ENCODE data around the gene PSMA5.

Gene PSMA5

GRCh38 chr1:109433322-109433721, 7.1 kb upstream of the PSMA5 start:
- Histone ChIP-seq H2AFZ (ENCODE audit: low read depth, low read length) (peak overlapping the region; percentile 53), H2AK5ac (ENCODE audit: low read length, severe bottlenecking) (no peak overlapping the region), H2BK12ac (ENCODE audit: low read length in 2 of 2) (no peak overlapping the region), H3K23ac (ENCODE audit: low read length in 2 of 2) (no peak overlapping the region), H3K79me1 (replicated peaks; ENCODE audit: low read length, poor library complexity, severe bottlenecking) (no peaks in the 10 kb centered on the region), H3K14ac (ENCODE audit: low read length in 2 of 2) (no peak overlapping the region), H3K36me3 (ENCODE audit: control insufficient read depth in 1 of 2, insufficient read depth in 2 of 2, low read depth in 1 of 2, low read length in 2 of 2) (no peaks in the 10 kb centered on the region), H3K4me1 (ENCODE audit: control insufficient read depth, insufficient read depth, low read depth, low read length) (peaks cover under 1% of the 10 kb centered on the region), H4K91ac (ENCODE audit: low read length) (no peak overlapping the region), H2BK15ac (ENCODE audit: low read depth, poor library complexity, severe bottlenecking) (no peak overlapping the region), H4K8ac (ENCODE audit: low read length) (no peak overlapping the region), H3K9me3 (ENCODE audit: control insufficient read depth, low read length) (no peaks in the 10 kb centered on the region), H2BK120ac (ENCODE audit: low read depth, low read length) (no peak overlapping the region), H3K4me3 (ENCODE audit: insufficient read depth in 1 of 2, low read depth in 1 of 2, low read length in 2 of 2) (no peak overlapping the region), H3K27me3 (ENCODE audit: control insufficient read depth in 1 of 2, insufficient read depth in 1 of 2, low read length in 2 of 2) (peaks cover 0 to 4% of the 10 kb centered on the region in 2 experiments), H3K18ac (ENCODE audit: low read depth in 1 of 2, low read length in 2 of 2) (no peak overlapping the region), H3K27ac (ENCODE audit: low read length, poor library complexity, severe bottlenecking) (no peak overlapping the region), H3K9ac (ENCODE audit: low read length) (peak overlapping the region; percentile 65), H2BK5ac (ENCODE audit: low read depth, low read length, poor library complexity, severe bottlenecking) (no peak overlapping the region), H3K4ac (ENCODE audit: low read depth in 1 of 2, low read length in 2 of 2) (no peak overlapping the region), H3K4me2 (ENCODE audit: low read length, poor library complexity, severe bottlenecking) (no peak overlapping the region)
- WGBS: 100% methylated on average over 1 of the region's 1 CpG
- no peak for DNase-seq

- Histone ChIP-seq H2BK15ac (ENCODE audit: low read depth, poor library complexity, severe bottlenecking) (no peak overlapping the region), H3K18ac (ENCODE audit: low read depth in 1 of 2, low read length in 2 of 2) (no peak overlapping the region), H2BK120ac (ENCODE audit: low read depth, low read length) (no peak overlapping the region), H3K4me3 (ENCODE audit: insufficient read depth in 1 of 2, low read depth in 1 of 2, low read length in 2 of 2) (no peak overlapping the region), H3K9ac (ENCODE audit: low read length) (peak overlapping the region; percentile 65), H2BK5ac (ENCODE audit: low read depth, low read length, poor library complexity, severe bottlenecking) (no peak overlapping the region), H2AK5ac (ENCODE audit: low read length, severe bottlenecking) (no peak overlapping the region), H3K4ac (ENCODE audit: low read depth in 1 of 2, low read length in 2 of 2) (no peak overlapping the region), H3K9me3 (ENCODE audit: control insufficient read depth, low read length) (no peaks in the 10 kb centered on the region), H3K27ac (ENCODE audit: low read length, poor library complexity, severe bottlenecking) (no peak overlapping the region), H4K91ac (ENCODE audit: low read length) (no peak overlapping the region), H3K27me3 (ENCODE audit: control insufficient read depth in 1 of 2, insufficient read depth in 1 of 2, low read length in 2 of 2) (peaks cover 0 to 4% of the 10 kb centered on the region in 2 experiments), H3K14ac (ENCODE audit: low read length in 2 of 2) (no peak overlapping the region), H3K4me1 (ENCODE audit: control insufficient read depth, insufficient read depth, low read depth, low read length) (no peaks in the 10 kb centered on the region), H2AFZ (ENCODE audit: low read depth, low read length) (no peak overlapping the region), H3K36me3 (ENCODE audit: control insufficient read depth in 1 of 2, insufficient read depth in 2 of 2, low read depth in 1 of 2, low read length in 2 of 2) (no peaks in the 10 kb centered on the region), H3K79me1 (replicated peaks; ENCODE audit: low read length, poor library complexity, severe bottlenecking) (no peaks in the 10 kb centered on the region), H3K4me2 (ENCODE audit: low read length, poor library complexity, severe bottlenecking) (no peak overlapping the region), H3K23ac (ENCODE audit: low read length in 2 of 2) (no peak overlapping the region), H4K8ac (ENCODE audit: low read length) (no peak overlapping the region), H2BK12ac (ENCODE audit: low read length in 2 of 2) (no peak overlapping the region)
- DNase-seq: no peak
Measured at GRCh38 chr1:109432336-109432735, 6.1 kb upstream of the PSMA5 start.

- Histone ChIP-seq H2AFZ (ENCODE audit: low read depth, low read length) (no peak overlapping the region), H3K18ac (ENCODE audit: low read depth in 1 of 2, low read length in 2 of 2) (no peak overlapping the region), H2BK15ac (ENCODE audit: low read depth, poor library complexity, severe bottlenecking) (no peak overlapping the region), H3K27ac (ENCODE audit: low read length, poor library complexity, severe bottlenecking) (no peak overlapping the region), H4K8ac (ENCODE audit: low read length) (no peak overlapping the region), H2BK120ac (ENCODE audit: low read depth, low read length) (no peak overlapping the region), H3K4me1 (ENCODE audit: control insufficient read depth, insufficient read depth, low read depth, low read length) (peaks cover 3% of the 10 kb centered on the region), H3K4me3 (ENCODE audit: insufficient read depth in 1 of 2, low read depth in 1 of 2, low read length in 2 of 2) (peak overlapping the region; percentile 64 to 97), H4K91ac (ENCODE audit: low read length) (no peak overlapping the region), H3K4me2 (ENCODE audit: low read length, poor library complexity, severe bottlenecking) (peak overlapping the region; percentile 78), H2AK5ac (ENCODE audit: low read length, severe bottlenecking) (no peak overlapping the region), H3K36me3 (ENCODE audit: control insufficient read depth in 1 of 2, insufficient read depth in 2 of 2, low read depth in 1 of 2, low read length in 2 of 2) (peaks cover 0 to 6% of the 10 kb centered on the region in 2 experiments), H3K4ac (ENCODE audit: low read depth in 1 of 2, low read length in 2 of 2) (no peak overlapping the region), H3K23ac (ENCODE audit: low read length in 2 of 2) (no peak overlapping the region), H3K9me3 (ENCODE audit: control insufficient read depth, low read length) (no peaks in the 10 kb centered on the region), H2BK12ac (ENCODE audit: low read length in 2 of 2) (no peak overlapping the region), H3K14ac (ENCODE audit: low read length in 2 of 2) (no peak overlapping the region), H2BK5ac (ENCODE audit: low read depth, low read length, poor library complexity, severe bottlenecking) (no peak overlapping the region), H3K79me1 (replicated peaks; ENCODE audit: low read length, poor library complexity, severe bottlenecking) (no peaks in the 10 kb centered on the region), H3K9ac (ENCODE audit: low read length) (peak overlapping the region; percentile 94), H3K27me3 (ENCODE audit: control insufficient read depth in 1 of 2, insufficient read depth in 1 of 2, low read length in 2 of 2) (no peaks in the 10 kb centered on the region)
- 20% methylated on average over 7 of the region's 7 CpGs for WGBS
- DNase-seq: no peak
Measured at GRCh38 chr1:109427171-109427467, 871 bp upstream of the PSMA5 start.

GRCh38 chr1:109425391-109426280, 612 bp downstream of the PSMA5 start:
- H3K14ac ChIP-seq (ENCODE audit: low read length in 2 of 2): peak overlapping the region in 1 of 2 experiments; percentile 79
- peak overlapping the region; percentile 94 for H3K9ac ChIP-seq (ENCODE audit: low read length)
- peak overlapping the region; percentile 91 for H3K27ac ChIP-seq (ENCODE audit: low read length, poor library complexity, severe bottlenecking)
- H3K9me3 ChIP-seq (ENCODE audit: control insufficient read depth, low read length): no peaks in the 10 kb centered on the region
- H2AFZ ChIP-seq (ENCODE audit: low read depth, low read length): no peak overlapping the region
- H3K79me1 ChIP-seq (replicated peaks; ENCODE audit: low read length, poor library complexity, severe bottlenecking): peaks cover 6% of the 10 kb centered on the region
- H3K27me3 ChIP-seq (ENCODE audit: control insufficient read depth in 1 of 2, insufficient read depth in 1 of 2, low read length in 2 of 2): no peaks in the 10 kb centered on the region
- no peak overlapping the region for H2BK120ac ChIP-seq (ENCODE audit: low read depth, low read length)
- peak; percentile 82 for DNase-seq
- peaks cover 6 to 19% of the 10 kb centered on the region in 2 experiments for H3K36me3 ChIP-seq (ENCODE audit: control insufficient read depth in 1 of 2, insufficient read depth in 2 of 2, low read depth in 1 of 2, low read length in 2 of 2)
- peak overlapping the region; percentile 52 for H4K8ac ChIP-seq (ENCODE audit: low read length)
- peaks cover 3% of the 10 kb centered on the region for H3K4me1 ChIP-seq (ENCODE audit: control insufficient read depth, insufficient read depth, low read depth, low read length)
- 2% methylated on average over 24 of the region's 32 CpGs for WGBS
- H3K4me3 ChIP-seq (ENCODE audit: insufficient read depth in 1 of 2, low read depth in 1 of 2, low read length in 2 of 2): peak overlapping the region; percentile 86 to 97
- peak overlapping the region in 1 of 2 experiments; percentile 59 for H2BK12ac ChIP-seq (ENCODE audit: low read length in 2 of 2)
- H2AK5ac ChIP-seq (ENCODE audit: low read length, severe bottlenecking): no peak overlapping the region
- no peak overlapping the region for H4K91ac ChIP-seq (ENCODE audit: low read length)
- H3K23ac ChIP-seq (ENCODE audit: low read length in 2 of 2): peak overlapping the region in 1 of 2 experiments; percentile 42
- H3K4ac ChIP-seq (ENCODE audit: low read depth in 1 of 2, low read length in 2 of 2): peak overlapping the region; percentile 15 to 78
- H2BK5ac ChIP-seq (ENCODE audit: low read depth, low read length, poor library complexity, severe bottlenecking): no peak overlapping the region
- peak overlapping the region; percentile 49 for H3K4me2 ChIP-seq (ENCODE audit: low read length, poor library complexity, severe bottlenecking)
- H3K18ac ChIP-seq (ENCODE audit: low read depth in 1 of 2, low read length in 2 of 2): peak overlapping the region; percentile 77 to 94
- H2BK15ac ChIP-seq (ENCODE audit: low read depth, poor library complexity, severe bottlenecking): no peak overlapping the region

All from mesenchymal stem cell (in vitro differentiated cells and primary cell).